Sigmoid colon (tissue), 7 donors: ENCODE results near the gene HCN2. TPM values are rescaled to one million over a fixed set of nuclear protein-coding genes. Genes with fewer than 3 reads are reported as not detected.

Source experiments
- DNase-seq: peaks from one replicate; pipeline ENCODE4 v3.0.0-alpha.2; 2019
- H3K27ac ChIP-seq, 4 donors: fragments of 200-600 bp; sonication (generic); one replicate each; pipeline ENCODE4 v1.5.1; 2016 to 2019; ENCODE audit warnings: mild to moderate bottlenecking in 1 of 4
- H3K27me3 ChIP-seq, 3 donors: fragments of 200-600 bp; sonication (generic); one replicate each; pipeline ENCODE4 v1.5.1; 2019; ENCODE audit warnings: mild to moderate bottlenecking in 1 of 3
- H3K36me3 ChIP-seq, 4 donors: fragments of 200-600 bp; sonication (generic); one replicate each; pipeline ENCODE4 v1.5.1; 2016 to 2019
- H3K4me1 ChIP-seq, 4 donors: fragments of 200-600 bp; sonication (generic); one replicate each; pipeline ENCODE4 v1.5.1; 2017 to 2019
- H3K4me3 ChIP-seq, 4 donors: fragments of 200-600 bp; sonication (generic); one replicate each; pipeline ENCODE4 v1.5.1; 2017 to 2019; ENCODE audit warnings: mild to moderate bottlenecking in 2 of 4, moderate library complexity in 1 of 4
- H3K9me3 ChIP-seq, 4 donors: fragments of 200-600 bp in 3 of 4; sonication (generic) in 3 of 4; one replicate each; pipeline versions ENCODE4 v1.5.1 to v1.6.1; 2013 to 2019
- EP300 ChIP-seq, 4 donors: sonication (generic); formaldehyde crosslinking; IDR thresholded peaks; one replicate each; pipeline ENCODE4 v1.6.1; 2017; ENCODE audit warnings: antibody characterized with exemption in 4 of 4
- POLR2A ChIP-seq, 2 donors: fragments of 450-650 bp; IDR thresholded peaks; one replicate each; pipeline ENCODE4 v1.6.1; 2016; ENCODE audit warnings: antibody characterized with exemption in 2 of 2, mild to moderate bottlenecking in 2 of 2, moderate library complexity in 2 of 2
- POLR2AphosphoS5 ChIP-seq, 4 donors: sonication (generic); formaldehyde crosslinking; IDR thresholded peaks; one replicate each; pipeline ENCODE4 v1.6.1; 2017; ENCODE audit warnings: antibody characterized with exemption in 4 of 4
- WGBS, 2 donors: extraction: QIAGEN DNeasy Blood & Tissue Kit; methylation state at CpG; one replicate each; pipeline ENCODE4 v1.1.7; 2013; 5-methylcytosine and 5-hydroxymethylcytosine counted together
- intact Hi-C: fragments of 100-400 bp; cut with DNase I; formaldehyde crosslinking; loops from one replicate; pipeline ENCODE4 v1.15.1; 2023
- polyA plus RNA-seq, 3 donors: library from polyadenylated mRNA; stranded (reverse); fragments of 200-250 nt; gene quantifications; one replicate each; pipeline ENCODE4 v1.2.3, GENCODE V29; 2013
- total RNA-seq, 4 donors: library from RNA; depleted of rRNA; stranded (reverse); fragments of >200 nt; gene quantifications; one replicate each; pipeline ENCODE4 v1.1.0, GENCODE V29; 2016
- TF ChIP-seq, protein P1 (sequence below), 4 experiments: fragments of 450-650 bp in 3 of 4; fragments of 200-600 bp in 1 of 4; IDR thresholded peaks; one replicate each; pipeline ENCODE4 v1.5.1; 2016 to 2019; ENCODE audit warnings: antibody characterized with exemption in 4 of 4, mild to moderate bottlenecking in 3 of 4, moderate library complexity in 2 of 4
- donor health status: healthy with polysubstance abuse.
- donor health status: Bipolar disorder and iron deficiency.
- donor health status: healthy.

Gene HCN2
- total and polyA plus RNA-seq, 7 donors, result 0.23 to 0.55 (median 0.39) TPM; not detected in 2

- no peak overlapping the region for H3K27ac ChIP-seq
- peaks cover 33 to 70% (median 40%) of the 10 kb centered on the region in 3 donors for H3K27me3 ChIP-seq
- DNase-seq, result no peak
- no peaks in the 10 kb centered on the region for H3K36me3 ChIP-seq
- H3K4me3 ChIP-seq, result no peak overlapping the region
- TF ChIP-seq POLR2A (IDR thresholded peaks at IDR 0.05) (no peak), EP300 (IDR thresholded peaks at IDR 0.05) (no peak), POLR2AphosphoS5 (IDR thresholded peaks at IDR 0.05) (no peak)
- TF ChIP-seq, protein P1, sequence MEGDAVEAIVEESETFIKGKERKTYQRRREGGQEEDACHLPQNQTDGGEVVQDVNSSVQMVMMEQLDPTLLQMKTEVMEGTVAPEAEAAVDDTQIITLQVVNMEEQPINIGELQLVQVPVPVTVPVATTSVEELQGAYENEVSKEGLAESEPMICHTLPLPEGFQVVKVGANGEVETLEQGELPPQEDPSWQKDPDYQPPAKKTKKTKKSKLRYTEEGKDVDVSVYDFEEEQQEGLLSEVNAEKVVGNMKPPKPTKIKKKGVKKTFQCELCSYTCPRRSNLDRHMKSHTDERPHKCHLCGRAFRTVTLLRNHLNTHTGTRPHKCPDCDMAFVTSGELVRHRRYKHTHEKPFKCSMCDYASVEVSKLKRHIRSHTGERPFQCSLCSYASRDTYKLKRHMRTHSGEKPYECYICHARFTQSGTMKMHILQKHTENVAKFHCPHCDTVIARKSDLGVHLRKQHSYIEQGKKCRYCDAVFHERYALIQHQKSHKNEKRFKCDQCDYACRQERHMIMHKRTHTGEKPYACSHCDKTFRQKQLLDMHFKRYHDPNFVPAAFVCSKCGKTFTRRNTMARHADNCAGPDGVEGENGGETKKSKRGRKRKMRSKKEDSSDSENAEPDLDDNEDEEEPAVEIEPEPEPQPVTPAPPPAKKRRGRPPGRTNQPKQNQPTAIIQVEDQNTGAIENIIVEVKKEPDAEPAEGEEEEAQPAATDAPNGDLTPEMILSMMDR (IDR thresholded peaks at IDR 0.05), result no peak
- H3K9me3 ChIP-seq, result no peaks in the 10 kb centered on the region
- peaks cover 0 to 27% (median 23%) of the 10 kb centered on the region in 4 donors for H3K4me1 ChIP-seq
- intact Hi-C loops, result no loop called here
- 35 to 39% methylated on average over 75 of the region's 75 CpGs for WGBS, 2 donors
These were observed 1.6 kb downstream of the HCN2 start for GRCh38 chr19:591099-591958.

DNA sequence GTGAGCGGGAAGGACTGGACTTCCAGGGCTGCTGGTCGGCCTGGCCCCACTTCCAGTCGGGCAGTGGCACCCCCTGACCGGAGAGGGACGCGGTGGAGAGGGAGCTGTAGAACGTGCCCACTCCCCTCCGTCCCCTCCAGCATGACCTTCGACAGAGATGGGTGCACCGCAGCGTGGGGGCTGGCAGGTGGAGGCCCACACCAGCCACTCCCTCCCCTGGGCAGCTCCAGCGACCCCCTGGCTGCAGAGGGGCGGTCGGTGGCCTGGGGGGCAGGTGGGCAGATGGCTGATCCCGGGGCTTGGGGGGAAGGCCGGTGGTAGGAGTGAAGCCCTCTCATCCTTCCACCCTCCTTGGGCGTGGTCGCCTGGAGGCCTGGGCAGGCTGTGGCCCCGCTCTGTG is 2.4 kb downstream of the HCN2 start:
- Histone ChIP-seq H3K27me3 (peaks cover 33 to 63% (median 40%) of the 10 kb centered on the region in 3 donors), H3K4me3 (no peak overlapping the region), H3K27ac (no peak overlapping the region), H3K36me3 (no peaks in the 10 kb centered on the region), H3K4me1 (peaks cover 0 to 27% (median 23%) of the 10 kb centered on the region in 4 donors), H3K9me3 (no peaks in the 10 kb centered on the region)
- DNase-seq, result no peak
- intact Hi-C loops, result no loop called here
- TF ChIP-seq POLR2A (IDR thresholded peaks at IDR 0.05) (no peak), EP300 (IDR thresholded peaks at IDR 0.05) (no peak), POLR2AphosphoS5 (IDR thresholded peaks at IDR 0.05) (no peak)
- TF ChIP-seq, protein P1 (IDR thresholded peaks at IDR 0.05), result no peak
- 79 to 81% methylated on average over 19 of the region's 19 CpGs for WGBS, 2 donors

GRCh38 chr19:593055-593454 is 3.4 kb downstream of the HCN2 start:
- Histone ChIP-seq H3K9me3 (no peaks in the 10 kb centered on the region), H3K27ac (no peak overlapping the region), H3K4me1 (peaks cover 0 to 25% (median 20%) of the 10 kb centered on the region in 4 donors), H3K36me3 (no peaks in the 10 kb centered on the region), H3K27me3 (peaks cover 33 to 53% (median 33%) of the 10 kb centered on the region in 3 donors), H3K4me3 (no peak overlapping the region)
- DNase-seq, result no peak
- WGBS, 2 donors, result 58 to 76% methylated on average over 18 of the region's 18 CpGs
- TF ChIP-seq, protein P1 (IDR thresholded peaks at IDR 0.05), result no peak
- TF ChIP-seq POLR2AphosphoS5 (IDR thresholded peaks at IDR 0.05) (no peak), POLR2A (IDR thresholded peaks at IDR 0.05) (no peak), EP300 (IDR thresholded peaks at IDR 0.05) (no peak)
- intact Hi-C loops, result no loop called here

- intact Hi-C loops, result no loop called here
- no peak for TF ChIP-seq POLR2AphosphoS5 (IDR thresholded peaks at IDR 0.05)
- TF ChIP-seq EP300 (IDR thresholded peaks at IDR 0.05), result no peak
- TF ChIP-seq POLR2A (IDR thresholded peaks at IDR 0.05), result no peak
- TF ChIP-seq, protein P1 (IDR thresholded peaks at IDR 0.05), result no peak
- Histone ChIP-seq H3K9me3 (no peaks in the 10 kb centered on the region), H3K27me3 (peaks cover 29 to 49% (median 29%) of the 10 kb centered on the region in 3 donors), H3K36me3 (no peaks in the 10 kb centered on the region), H3K27ac (no peak overlapping the region), H3K4me3 (no peak overlapping the region), H3K4me1 (peaks cover 0 to 20% (median 15%) of the 10 kb centered on the region in 4 donors)
- DNase-seq, result no peak
- WGBS, 2 donors, result 42 to 60% methylated on average over 9 of the region's 9 CpGs
These were observed 3.8 kb downstream of the HCN2 start for GRCh38 chr19:593505-593904.
